Hepatocyte (in vitro differentiated cells): Measurements from ENCODE around the gene LACTBL1.

Experiments used
- CTCF ChIP-seq: fragments of 200-600 bp; sonication (generic); IDR thresholded peaks from 2 replicates; pipeline ENCODE4 v1.5.1; 2016; ENCODE audit warnings: antibody characterized with exemption, mild to moderate bottlenecking; ENCODE audit not compliant: poor library complexity
- EZH2 ChIP-seq: fragments of 200-600 bp; sonication (generic); IDR thresholded peaks from 2 replicates; pipeline ENCODE4 v1.6.1; 2016; ENCODE audit warnings: antibody characterized with exemption, mild to moderate bottlenecking, borderline replicate concordance

- no peak for TF ChIP-seq EZH2
- no peak for TF ChIP-seq CTCF
Observed at GRCh38 chr1:22978299-22978698, 5.6 kb upstream of the LACTBL1 start.
